GM21526 (cell line): Measurements from ENCODE around the gene PPARG.
"Not testable (repeated sequence)": the region's sequence is repeated elsewhere in the genome, so short reads cannot be mapped to it uniquely, and the experiment has no call there.

Source experiments
- ATAC-seq: cut with Tn5 transposase; IDR thresholded peaks from one replicate; pipeline ENCODE4 v1.9.1; 2021; ENCODE audit warnings: moderate library complexity; ENCODE audit not compliant: unreplicated experiment, low FRiP score

Gene PPARG

GRCh38 chr3:12454076-12454815 lies 165.4 kb downstream of the PPARG start:
- no peak for ATAC-seq

GRCh38 chr3:12454816-12455121 lies 165.9 kb downstream of the PPARG start:
- no peak for ATAC-seq

GRCh38 chr3:12455740-12456139 lies 166.9 kb downstream of the PPARG start:
- no peak for ATAC-seq

GRCh38 chr3:12456441-12456840 lies 167.6 kb downstream of the PPARG start:
- no peak for ATAC-seq

- ATAC-seq = not testable (repeated sequence)
These were observed 168.5 kb downstream of the PPARG start for GRCh38 chr3:12457380-12457779.

GRCh38 chr3:12458901-12459300 lies 170.0 kb downstream of the PPARG start:
- no peak for ATAC-seq

- no peak for ATAC-seq
These were observed 171.3 kb downstream of the PPARG start for GRCh38 chr3:12460127-12460526.

- ATAC-seq = no peak
These were observed 172.3 kb downstream of the PPARG start for GRCh38 chr3:12461097-12461649.

GRCh38 chr3:12462159-12462947 lies 173.5 kb downstream of the PPARG start:
- ATAC-seq = no peak

GRCh38 chr3:12463686-12464085 lies 174.8 kb downstream of the PPARG start:
- ATAC-seq = no peak

- no peak for ATAC-seq
These were observed 175.3 kb downstream of the PPARG start for GRCh38 chr3:12464181-12464580.

GRCh38 chr3:12465151-12465835 lies 176.4 kb downstream of the PPARG start:
- no peak for ATAC-seq

- ATAC-seq = no peak
These were observed 177.0 kb downstream of the PPARG start for GRCh38 chr3:12465836-12466225.

- no peak for ATAC-seq
These were observed 178.9 kb downstream of the PPARG start for GRCh38 chr3:12467746-12468145.

GRCh38 chr3:12468276-12468675 lies 179.4 kb downstream of the PPARG start:
- no peak for ATAC-seq

GRCh38 chr3:12468757-12469156 lies 179.9 kb downstream of the PPARG start:
- no peak for ATAC-seq

- not testable (repeated sequence) for ATAC-seq
These were observed 180.4 kb downstream of the PPARG start for GRCh38 chr3:12469222-12469621.

GRCh38 chr3:12470111-12470510 lies 181.2 kb downstream of the PPARG start:
- no peak for ATAC-seq

- no peak for ATAC-seq
These were observed 181.8 kb downstream of the PPARG start for GRCh38 chr3:12470680-12471079.

GRCh38 chr3:12471241-12471640 lies 182.4 kb downstream of the PPARG start:
- no peak for ATAC-seq

GRCh38 chr3:12472000-12472610 lies 183.2 kb downstream of the PPARG start:
- no peak for ATAC-seq
